IMR-90 (cell line): ENCODE data around the gene PDXK. TPM values are rescaled to one million over a fixed set of nuclear protein-coding genes. Genes with fewer than 3 reads are reported as not detected.

Experiments
- ATAC-seq: fragments of 200-7000 bp; cut with Tn5 transposase; 2 replicates; pipeline ENCODE4 v1.9.1; 2020; ENCODE audit warnings: low read depth, mild to moderate bottlenecking, moderate library complexity
- BruUV-seq: library from RNA; stranded (reverse); fragments of 400-500 nt; replicated peaks from 2 replicates; lab custom pipeline; 2021; lab: Mats Ljungman, UMichigan
- CTCF ChIA-PET: fragments of 300-600 bp; formaldehyde crosslinking; extraction: SDS; loops from one replicate; lab custom pipeline; 2021; ENCODE audit warnings: antibody characterized with exemption; lab: Yijun Ruan, JAX
- POLR2A ChIA-PET: fragments of 300-600 bp; sonication (Branson Sonifier 250); formaldehyde crosslinking; loops from one replicate; lab custom pipeline; 2022; ENCODE audit warnings: antibody characterized with exemption; ENCODE audit not compliant: unreplicated experiment; lab: Charles Lee
- DNase-seq: peaks from one replicate; pipeline ENCODE4 v3.0.0; 2013
- H2AFZ ChIP-seq: replicated peaks from 2 replicates; pipeline ENCODE3; 2013; ENCODE audit warnings: low read length, mild to moderate bottlenecking; ENCODE audit not compliant: poor library complexity
- H2AK5ac ChIP-seq: 2 replicates; pipeline ENCODE4 v1.6.1; 2013; ENCODE audit warnings: low read depth, low read length, inconsistent platforms
- H2AK9ac ChIP-seq: replicated peaks from 2 replicates; pipeline ENCODE3; 2013; ENCODE audit warnings: mild to moderate bottlenecking, low read depth, low read length, moderate library complexity; ENCODE audit not compliant: poor library complexity
- H2BK120ac ChIP-seq: 2 replicates; pipeline ENCODE4 v1.6.1; 2013; ENCODE audit warnings: low read depth, low read length, inconsistent platforms
- H2BK15ac ChIP-seq: 3 replicates; pipeline ENCODE4 v1.6.1; 2013; ENCODE audit warnings: low read depth, low read length, inconsistent platforms
- H2BK20ac ChIP-seq: 2 replicates; pipeline ENCODE4 v1.6.1; 2013; ENCODE audit warnings: low read depth, mild to moderate bottlenecking, inconsistent platforms, low read length, moderate library complexity
- H2BK5ac ChIP-seq: 2 replicates; pipeline ENCODE4 v1.6.1; 2013; ENCODE audit warnings: mild to moderate bottlenecking, low read depth, low read length, inconsistent platforms; ENCODE audit not compliant: poor library complexity, severe bottlenecking
- H3K14ac ChIP-seq: replicated peaks from 2 replicates; pipeline ENCODE4 v1.6.1; 2013; ENCODE audit warnings: low read depth, low read length, inconsistent platforms
- H3K18ac ChIP-seq: 2 replicates; pipeline ENCODE4 v1.6.1; 2013; ENCODE audit warnings: low read depth, low read length, control low read depth
- H3K23ac ChIP-seq: 2 replicates; pipeline ENCODE4 v1.6.1; 2013; ENCODE audit warnings: low read depth, low read length, inconsistent platforms
- H3K27ac ChIP-seq: 2 replicates; pipeline ENCODE4 v1.5.1; 2013; ENCODE audit warnings: mild to moderate bottlenecking, control low read depth, low read length; ENCODE audit not compliant: insufficient read depth
- H3K27me3 ChIP-seq: 2 replicates; pipeline ENCODE4 v1.6.1; 2013; ENCODE audit warnings: low read length; ENCODE audit not compliant: control insufficient read depth, insufficient read depth
- H3K36me3 ChIP-seq: 2 replicates; pipeline ENCODE4 v1.6.1; 2013; ENCODE audit warnings: low read length, mixed read lengths; ENCODE audit not compliant: control insufficient read depth, insufficient read depth
- H3K4ac ChIP-seq: 2 replicates; pipeline ENCODE4 v1.6.1; 2013; ENCODE audit warnings: low read depth, low read length, inconsistent platforms
- H3K4me1 ChIP-seq: 2 replicates; pipeline ENCODE4 v1.6.1; 2013; ENCODE audit warnings: low read length, mixed read lengths; ENCODE audit not compliant: control insufficient read depth, insufficient read depth
- H3K4me2 ChIP-seq: 2 replicates; pipeline ENCODE4 v1.6.1; 2013; ENCODE audit warnings: low read depth, mild to moderate bottlenecking, control low read depth, low read length, moderate library complexity
- H3K4me3 ChIP-seq: 2 replicates; pipeline ENCODE4 v1.5.1; 2013; ENCODE audit warnings: low read depth, mild to moderate bottlenecking, control low read depth, low read length, moderate library complexity; ENCODE audit not compliant: insufficient read depth
- H3K56ac ChIP-seq: 2 replicates; pipeline ENCODE4 v1.6.1; 2013; ENCODE audit warnings: low read length, inconsistent platforms; ENCODE audit not compliant: insufficient read depth; ENCODE audit errors: extremely low read depth
- H3K79me1 ChIP-seq, 2 experiments: 2 replicates each; pipeline ENCODE4 v1.6.1; 2013; ENCODE audit warnings: low read length in 2 of 2, inconsistent platforms in 1 of 2, low read depth in 1 of 2
- H3K9ac ChIP-seq: 2 replicates; pipeline ENCODE4 v1.6.1; 2013; ENCODE audit warnings: low read depth, low read length, control low read depth
- H3K9me1 ChIP-seq: 2 replicates; pipeline ENCODE4 v1.6.1; 2013; ENCODE audit warnings: low read length, inconsistent platforms; ENCODE audit not compliant: insufficient read depth
- H3K9me3 ChIP-seq: 2 replicates; pipeline ENCODE4 v1.6.1; 2013; ENCODE audit warnings: low read length; ENCODE audit not compliant: control insufficient read depth, insufficient read depth
- H4K20me1 ChIP-seq: 2 replicates; pipeline ENCODE4 v1.6.1; 2013; ENCODE audit warnings: low read length, inconsistent platforms; ENCODE audit not compliant: insufficient read depth
- H4K5ac ChIP-seq: 2 replicates; pipeline ENCODE4 v1.6.1; 2013; ENCODE audit warnings: mild to moderate bottlenecking, low read depth, low read length, control low read depth
- H4K8ac ChIP-seq, 2 experiments: 2 replicates each; pipeline ENCODE4 v1.6.1; 2013; ENCODE audit warnings: low read depth in 2 of 2, low read length in 2 of 2, control low read depth in 1 of 2, inconsistent platforms in 1 of 2
- H4K91ac ChIP-seq: 2 replicates; pipeline ENCODE4 v1.6.1; 2013; ENCODE audit warnings: low read depth, low read length, inconsistent platforms; ENCODE audit not compliant: insufficient read depth
- BHLHE40 ChIP-seq: fragments of 150-350 bp; IDR thresholded peaks from 2 replicates; pipeline ENCODE4 v1.6.1; 2016; ENCODE audit warnings: mild to moderate bottlenecking, low read depth, low read length
- CEBPB ChIP-seq: IDR thresholded peaks from 2 replicates; pipeline ENCODE4 v1.6.1; 2012; ENCODE audit warnings: low read depth, low read length, improper control_type of control experiment
- CHD1 ChIP-seq: IDR thresholded peaks from 2 replicates; pipeline ENCODE4 v1.6.1; 2012; ENCODE audit warnings: low read depth, low read length, improper control_type of control experiment
- FOS ChIP-seq: fragments of 150-350 bp; IDR thresholded peaks from 2 replicates; pipeline ENCODE4 v1.6.1; 2016; ENCODE audit warnings: low read depth, low read length
- MAFK ChIP-seq: IDR thresholded peaks from 2 replicates; pipeline ENCODE4 v1.6.1; 2012; ENCODE audit warnings: low read depth, low read length, improper control_type of control experiment
- MAZ ChIP-seq: IDR thresholded peaks from 2 replicates; pipeline ENCODE4 v1.6.1; 2012; ENCODE audit warnings: low read depth, mild to moderate bottlenecking, low read length, improper control_type of control experiment, moderate library complexity, borderline replicate concordance
- MXI1 ChIP-seq: IDR thresholded peaks from 2 replicates; pipeline ENCODE4 v1.6.1; 2012; ENCODE audit warnings: low read depth, mild to moderate bottlenecking, low read length, moderate library complexity, borderline replicate concordance
- NFE2L2 ChIP-seq: fragments of 150-350 bp; IDR thresholded peaks from 2 replicates; pipeline ENCODE4 v1.6.1; 2016; ENCODE audit warnings: low read depth, mild to moderate bottlenecking, low read length
- POLR2A ChIP-seq: IDR thresholded peaks from 2 replicates; pipeline ENCODE4 v1.6.1; 2012; ENCODE audit warnings: mild to moderate bottlenecking, low read depth, low read length
- RAD21 ChIP-seq: IDR thresholded peaks from 2 replicates; pipeline ENCODE4 v1.6.1; 2012; ENCODE audit warnings: low read length, improper control_type of control experiment
- RCOR1 ChIP-seq: IDR thresholded peaks from 2 replicates; pipeline ENCODE4 v1.6.1; 2012; ENCODE audit warnings: mild to moderate bottlenecking, low read length, improper control_type of control experiment; ENCODE audit not compliant: insufficient replicate concordance
- RFX5 ChIP-seq: IDR thresholded peaks from 2 replicates; pipeline ENCODE4 v1.8.0; 2012; ENCODE audit warnings: low read depth, mild to moderate bottlenecking, low read length, moderate library complexity
- WGBS, 2 experiments: methylation state at CpG; one replicate each; pipeline versions ENCODE4 v1.1.5 to v1.1.7; 2013; ENCODE audit warnings: missing lambda C conversion rate in 2 of 2; ENCODE audit not compliant: insufficient read length in 1 of 2; ENCODE audit errors: extremely low coverage in 2 of 2; 5-methylcytosine and 5-hydroxymethylcytosine counted together
- dilution Hi-C: fragments of 300-500 bp; cut with HindIII; formaldehyde crosslinking; loops from one replicate; pipeline ENCODE4 v1.14.3; 2018; ENCODE audit warnings: low sequenced_read_pairs; ENCODE audit not compliant: unreplicated experiment
- in situ Hi-C: fragments of 300-500 bp; cut with MboI; formaldehyde crosslinking; loops from 3 replicates; pipeline ENCODE4 v1.14.3; 2019; ENCODE audit warnings: low sequenced_read_pairs, inconsistent platforms, mixed read lengths
- intact Hi-C: fragments of 100-400 bp; cut with micrococcal nuclease; formaldehyde crosslinking; loops from 2 replicates; pipeline ENCODE4 v1.10.0; 2022
- polyA plus RNA-seq, 3 experiments: library from polyadenylated mRNA; depleted of rRNA; stranded (reverse); fragments of >200 nt; gene quantifications; 2 replicates each; pipeline ENCODE4 v1.2.3, GENCODE V29; 2012; ENCODE audit warnings: low replicate concordance in 1 of 3
- total RNA-seq: library from RNA; depleted of rRNA; stranded (reverse); fragments of >200 nt; gene quantifications from 2 replicates; pipeline ENCODE4 v1.2.3, GENCODE V29; 2012
- TF ChIP-seq, protein P1 (sequence below): fragments of 150-350 bp; IDR thresholded peaks from 2 replicates; pipeline ENCODE4 v1.6.1; 2016; ENCODE audit warnings: low read depth, mild to moderate bottlenecking, low read length, moderate library complexity, borderline replicate concordance
- TF ChIP-seq, protein P2 (sequence below): fragments of 150-350 bp; IDR thresholded peaks from 2 replicates; pipeline ENCODE4 v1.6.1; 2017; ENCODE audit warnings: mild to moderate bottlenecking, antibody characterized with exemption, low read length, low read depth
- TF ChIP-seq, protein P3 (sequence below): conservative IDR thresholded peaks from 2 replicates; pipeline ENCODE4 v1.5.1; 2012; ENCODE audit warnings: mild to moderate bottlenecking, low read depth, low read length, improper control_type of control experiment

PDXK gene
- total and polyA plus RNA-seq, 2 of the 4 experiments (the other 2 are of a cell fraction) = 155 to 312 TPM

DNA sequence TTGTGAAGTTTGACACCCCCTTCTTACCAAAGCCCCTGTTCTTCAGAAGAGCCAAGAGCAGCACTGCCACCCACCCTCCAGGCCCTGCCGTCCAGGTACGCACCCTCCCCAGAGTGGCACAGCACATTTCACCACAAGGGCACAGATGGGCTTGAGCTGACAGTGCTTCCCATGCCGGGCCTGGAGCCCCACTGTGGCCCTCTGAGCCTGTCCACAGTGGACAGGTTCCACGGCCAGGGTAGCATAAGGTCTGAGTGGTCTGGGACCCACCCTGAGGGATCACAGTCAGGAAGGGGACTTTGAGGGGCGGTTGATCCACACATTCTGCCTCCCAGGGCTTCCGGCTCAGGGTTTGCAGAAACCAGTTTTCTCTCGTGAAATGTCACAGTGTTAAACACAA lies 28.6 kb upstream of the PDXK start:
- no TSS peak for BruUV-seq
- Histone ChIP-seq H3K4me1 (no peaks in the 10 kb centered on the region), H3K4me3 (no peak overlapping the region), H2BK20ac (no peak overlapping the region), H2BK5ac (no peak overlapping the region), H4K8ac (no peak overlapping the region), H4K20me1 (no peaks in the 10 kb centered on the region), H2AK5ac (no peak overlapping the region), H3K18ac (no peak overlapping the region), H3K79me1 (0 out of 4 replicates have a peak, but pooled peaks cover 0 to 3% of the 10 kb centered on the region in 2 experiments), H3K56ac (no peak overlapping the region), H4K5ac (no peak overlapping the region), H3K9me1 (no peaks in the 10 kb centered on the region; the same call in 1 of the 2 replicates), H3K14ac (no peak overlapping the region), H3K36me3 (peaks cover 75% of the 10 kb centered on the region), H4K91ac (no peak overlapping the region), H3K27ac (no peak overlapping the region), H3K4me2 (no peak overlapping the region), H3K9ac (no peak overlapping the region), H2BK120ac (no peak overlapping the region), H3K9me3 (no peaks in the 10 kb centered on the region), H3K4ac (no peak overlapping the region), H2AFZ (no peak overlapping the region), H2AK9ac (no peak overlapping the region), H3K27me3 (no peaks in the 10 kb centered on the region), H3K23ac (no peak overlapping the region), H2BK15ac (no peak overlapping the region)
- ChIA-PET POLR2A (no interaction called here), CTCF (no interaction called here)
- dilution Hi-C loops = no loop called here
- intact Hi-C loops = no loop called here
- no peak for ATAC-seq
- DNase-seq = no peak
- 100% methylated on average over 3 of the region's 7 CpGs; no CpG with 5 or more reads in 1 of the 2 experiments for WGBS, 2 experiments
- in situ Hi-C loops = no loop called here
- TF ChIP-seq MAZ (no peak), NFE2L2 (no peak), POLR2A (no peak), RFX5 (no peak), RCOR1 (no peak), CHD1 (no peak), CEBPB (no peak), MXI1 (no peak), FOS (no peak), RAD21 (no peak), MAFK (no peak), BHLHE40 (no peak)
- TF ChIP-seq, protein P1, sequence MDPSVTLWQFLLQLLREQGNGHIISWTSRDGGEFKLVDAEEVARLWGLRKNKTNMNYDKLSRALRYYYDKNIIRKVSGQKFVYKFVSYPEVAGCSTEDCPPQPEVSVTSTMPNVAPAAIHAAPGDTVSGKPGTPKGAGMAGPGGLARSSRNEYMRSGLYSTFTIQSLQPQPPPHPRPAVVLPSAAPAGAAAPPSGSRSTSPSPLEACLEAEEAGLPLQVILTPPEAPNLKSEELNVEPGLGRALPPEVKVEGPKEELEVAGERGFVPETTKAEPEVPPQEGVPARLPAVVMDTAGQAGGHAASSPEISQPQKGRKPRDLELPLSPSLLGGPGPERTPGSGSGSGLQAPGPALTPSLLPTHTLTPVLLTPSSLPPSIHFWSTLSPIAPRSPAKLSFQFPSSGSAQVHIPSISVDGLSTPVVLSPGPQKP = no peak
- TF ChIP-seq, protein P2, sequence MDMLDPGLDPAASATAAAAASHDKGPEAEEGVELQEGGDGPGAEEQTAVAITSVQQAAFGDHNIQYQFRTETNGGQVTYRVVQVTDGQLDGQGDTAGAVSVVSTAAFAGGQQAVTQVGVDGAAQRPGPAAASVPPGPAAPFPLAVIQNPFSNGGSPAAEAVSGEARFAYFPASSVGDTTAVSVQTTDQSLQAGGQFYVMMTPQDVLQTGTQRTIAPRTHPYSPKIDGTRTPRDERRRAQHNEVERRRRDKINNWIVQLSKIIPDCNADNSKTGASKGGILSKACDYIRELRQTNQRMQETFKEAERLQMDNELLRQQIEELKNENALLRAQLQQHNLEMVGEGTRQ = no peak
- TF ChIP-seq, protein P3, sequence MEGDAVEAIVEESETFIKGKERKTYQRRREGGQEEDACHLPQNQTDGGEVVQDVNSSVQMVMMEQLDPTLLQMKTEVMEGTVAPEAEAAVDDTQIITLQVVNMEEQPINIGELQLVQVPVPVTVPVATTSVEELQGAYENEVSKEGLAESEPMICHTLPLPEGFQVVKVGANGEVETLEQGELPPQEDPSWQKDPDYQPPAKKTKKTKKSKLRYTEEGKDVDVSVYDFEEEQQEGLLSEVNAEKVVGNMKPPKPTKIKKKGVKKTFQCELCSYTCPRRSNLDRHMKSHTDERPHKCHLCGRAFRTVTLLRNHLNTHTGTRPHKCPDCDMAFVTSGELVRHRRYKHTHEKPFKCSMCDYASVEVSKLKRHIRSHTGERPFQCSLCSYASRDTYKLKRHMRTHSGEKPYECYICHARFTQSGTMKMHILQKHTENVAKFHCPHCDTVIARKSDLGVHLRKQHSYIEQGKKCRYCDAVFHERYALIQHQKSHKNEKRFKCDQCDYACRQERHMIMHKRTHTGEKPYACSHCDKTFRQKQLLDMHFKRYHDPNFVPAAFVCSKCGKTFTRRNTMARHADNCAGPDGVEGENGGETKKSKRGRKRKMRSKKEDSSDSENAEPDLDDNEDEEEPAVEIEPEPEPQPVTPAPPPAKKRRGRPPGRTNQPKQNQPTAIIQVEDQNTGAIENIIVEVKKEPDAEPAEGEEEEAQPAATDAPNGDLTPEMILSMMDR = no peak
